Erythroblast (primary cell): ENCODE measurements around the gene ELAVL4.

Experiments
- GATA1 ChIP-seq: IDR thresholded peaks from 2 replicates; pipeline ENCODE4 v1.6.1; 2011; ENCODE audit warnings: low read depth, mild to moderate bottlenecking, control low read depth, low read length, moderate library complexity
- POLR2A ChIP-seq: IDR thresholded peaks from 2 replicates; pipeline ENCODE4 v1.6.1; 2011; ENCODE audit warnings: mild to moderate bottlenecking, low read length

DNA sequence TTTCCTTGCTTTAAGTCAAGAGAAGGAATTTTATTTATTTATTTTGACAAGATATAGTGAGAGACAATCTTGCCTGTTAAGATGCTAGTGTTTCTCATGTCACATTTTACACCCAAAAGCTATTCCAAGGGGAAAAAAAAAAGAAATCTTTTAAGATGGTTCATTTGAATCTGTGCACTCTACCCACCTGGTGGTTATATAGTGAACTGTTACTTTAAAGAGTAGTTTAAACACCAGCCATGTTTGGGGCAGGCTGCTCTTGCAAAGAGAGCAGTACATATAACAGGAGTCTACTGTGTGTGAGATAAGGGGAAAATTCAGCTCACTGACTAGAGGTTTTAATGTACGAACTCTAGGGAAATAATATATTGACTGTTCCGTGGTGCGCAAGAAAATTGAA, 3.3 kb upstream of the ELAVL4 start:
- TF ChIP-seq POLR2A (no peak), GATA1 (no peak)
